NCI-H2196 (cell line): ENCODE measurements around the gene ZDHHC12.

ENCODE experiments used
- DNase-seq: peaks from one replicate; lab custom pipeline; 2025; ENCODE audit not compliant: unreplicated experiment; lab: John Stamatoyannopoulos, UW

Gene ZDHHC12

DNA sequence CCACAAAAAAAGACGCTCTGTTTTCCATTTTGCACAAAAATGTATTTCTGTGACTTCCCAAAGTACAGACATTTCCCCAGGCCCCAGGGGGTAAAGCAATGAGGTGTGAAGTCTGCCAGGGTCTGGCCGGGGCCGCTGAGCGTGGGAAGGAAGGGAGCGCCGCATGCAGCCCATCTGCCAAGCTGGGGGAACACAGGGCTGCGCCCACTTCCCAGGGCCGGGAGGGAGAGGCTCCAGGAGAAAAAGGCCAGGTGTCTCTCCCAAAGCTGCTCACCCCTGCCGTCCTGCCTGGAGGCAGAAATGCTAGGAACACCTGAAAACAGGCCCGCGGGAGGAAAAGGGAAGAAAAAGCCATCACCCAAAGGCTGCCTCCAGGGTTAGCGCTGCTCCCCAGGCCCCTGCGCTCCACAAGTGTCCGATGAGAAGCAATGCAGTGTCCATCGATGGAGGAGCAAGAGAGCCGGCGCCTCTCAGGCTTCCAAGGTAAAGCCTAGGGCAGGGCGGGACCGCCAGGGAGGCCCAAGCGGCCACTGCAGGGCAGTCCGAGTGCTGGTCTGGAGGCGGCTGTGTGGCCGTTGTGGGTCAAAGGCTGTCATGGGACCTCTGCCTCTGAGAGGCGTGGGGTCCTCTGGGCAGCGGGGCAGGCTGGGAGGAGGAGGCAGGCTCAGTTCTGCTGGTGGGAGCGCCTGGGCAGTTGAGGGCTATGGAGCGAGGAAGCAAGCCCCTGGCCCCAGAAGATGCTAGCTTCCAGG lies 6.0 kb upstream of the ZDHHC12 start:
- DNase-seq: no peak

DNA sequence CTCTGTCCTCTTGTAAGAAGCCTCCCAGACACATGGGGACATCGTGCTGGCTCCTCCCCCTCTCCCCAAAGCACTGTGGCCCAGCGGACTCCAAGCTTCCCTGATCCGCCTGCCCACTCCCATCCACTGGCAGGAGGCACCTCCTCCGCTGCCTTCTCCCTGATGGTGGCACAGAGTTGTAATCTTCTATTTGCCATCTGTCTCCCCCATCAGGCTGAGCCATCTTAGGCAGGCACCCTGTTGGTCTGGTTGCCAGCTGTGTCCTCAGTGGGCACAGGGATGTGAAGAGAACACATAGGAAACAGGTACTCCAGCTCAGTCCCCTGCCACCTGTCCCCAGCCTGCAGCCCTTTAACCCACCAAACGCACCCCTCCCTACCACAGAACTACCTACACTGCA lies 5.4 kb upstream of the ZDHHC12 start:
- no peak for DNase-seq

- DNase-seq: no peak
These were observed 4.4 kb upstream of the ZDHHC12 start for GRCh38 chr9:128728298-128728697.

GRCh38 chr9:128727640-128728248 lies 3.8 kb upstream of the ZDHHC12 start:
- DNase-seq: no peak

GRCh38 chr9:128724744-128725211 lies 851 bp upstream of the ZDHHC12 start:
- peak; percentile 87 for DNase-seq

- DNase-seq: no peak
These were observed 518 bp downstream of the ZDHHC12 start for GRCh38 chr9:128723352-128723865.

GRCh38 chr9:128722380-128723351 lies 1.3 kb downstream of the ZDHHC12 start:
- no peak for DNase-seq

DNA sequence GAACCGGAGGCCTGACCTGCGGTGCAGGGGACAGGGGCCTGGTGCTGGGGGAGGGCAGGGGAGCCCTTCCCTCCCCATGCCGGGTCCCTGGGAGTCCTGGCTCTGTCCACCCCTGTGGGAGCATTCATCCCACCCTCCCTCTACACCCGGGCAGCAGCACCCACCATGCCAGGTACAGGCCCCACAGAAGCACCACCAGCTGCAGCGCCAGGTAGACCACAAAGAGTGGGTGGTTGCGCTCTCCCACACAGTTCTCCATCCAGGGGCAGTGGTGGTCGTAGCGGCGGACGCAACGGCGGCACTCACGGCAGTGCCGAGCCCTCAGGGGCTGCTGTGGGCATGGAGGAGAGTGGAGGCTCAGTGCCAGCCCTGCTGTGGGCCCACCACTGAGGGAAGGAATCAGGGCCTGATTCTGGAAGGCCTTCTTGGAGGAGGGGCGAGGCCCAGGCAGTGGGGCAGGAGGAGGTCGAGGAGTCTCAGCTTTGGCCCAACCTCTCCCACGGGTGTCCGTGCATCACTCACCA lies 2.4 kb downstream of the ZDHHC12 start:
- no peak for DNase-seq

GRCh38 chr9:128720841-128721486 lies 3.0 kb downstream of the ZDHHC12 start:
- no peak for DNase-seq

- no peak for DNase-seq
These were observed 3.9 kb downstream of the ZDHHC12 start for GRCh38 chr9:128719919-128720605.

GRCh38 chr9:128718475-128718874 lies 5.5 kb downstream of the ZDHHC12 start:
- DNase-seq: no peak

DNA sequence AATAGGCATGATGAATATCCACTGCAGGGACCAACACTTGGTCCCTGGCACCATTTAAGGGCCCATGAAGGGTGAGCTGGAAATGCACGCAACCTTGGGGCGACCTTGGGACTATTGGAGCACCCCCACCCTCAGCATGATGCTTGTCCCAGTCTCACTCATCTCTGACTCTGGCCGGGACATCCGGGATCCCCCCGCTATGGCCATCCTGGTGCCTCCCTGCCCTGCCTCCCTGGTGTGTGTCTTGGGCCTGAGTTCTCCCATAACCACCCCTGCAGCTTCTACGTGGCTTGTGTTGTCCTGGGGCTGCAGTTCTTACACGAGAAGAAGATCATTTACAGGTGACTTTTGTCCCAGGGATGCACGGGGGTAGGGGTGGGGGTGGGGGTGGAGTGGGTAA lies 5.9 kb downstream of the ZDHHC12 start:
- DNase-seq: no peak

DNA sequence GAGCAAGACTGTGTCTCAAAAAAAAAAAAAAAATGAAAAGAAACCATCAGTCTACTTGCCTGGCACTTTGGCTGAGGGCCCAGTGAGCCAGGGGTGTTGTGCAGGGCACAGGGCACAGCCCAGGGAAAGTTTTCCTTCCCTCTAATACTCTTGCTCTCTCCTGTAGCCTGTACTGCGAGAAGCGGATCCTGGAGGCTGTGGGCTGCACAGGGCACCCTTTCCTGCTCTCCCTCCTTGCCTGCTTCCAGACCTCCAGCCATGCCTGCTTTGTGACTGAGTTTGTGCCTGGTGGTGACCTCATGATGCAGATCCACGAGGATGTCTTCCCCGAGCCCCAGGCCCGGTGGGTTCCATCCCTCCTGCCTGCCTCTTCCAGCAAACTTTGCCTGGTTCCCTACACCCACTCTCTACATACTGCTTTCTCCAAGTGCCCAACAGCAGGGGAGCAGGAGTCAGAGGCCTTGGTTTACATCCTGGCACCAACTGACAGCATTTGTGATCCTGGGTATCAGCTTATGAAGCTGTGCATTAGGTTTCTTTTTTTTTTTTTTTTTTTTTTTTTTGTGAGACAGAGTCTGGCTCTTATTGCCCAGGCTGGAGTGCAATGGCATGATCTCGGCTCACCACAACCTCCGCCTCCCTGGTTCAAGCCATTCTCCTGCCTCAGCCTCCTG lies 7.2 kb downstream of the ZDHHC12 start:
- DNase-seq: no peak

DNA sequence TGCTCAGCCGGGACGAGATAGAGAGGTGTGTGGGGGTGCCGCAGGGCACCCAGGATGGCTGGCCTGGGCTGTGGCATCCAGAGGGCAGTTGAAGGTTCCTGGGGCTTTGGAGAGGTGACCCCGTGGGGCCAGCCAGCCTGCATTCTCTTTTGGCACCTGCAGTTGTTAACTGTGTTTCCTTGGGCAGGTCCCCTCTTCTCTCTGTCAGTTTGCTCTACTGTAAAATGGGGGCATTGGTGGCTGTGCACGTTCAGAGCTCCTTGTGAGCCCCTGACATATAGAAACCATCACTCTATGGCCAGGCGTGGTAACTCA lies 8.5 kb downstream of the ZDHHC12 start:
- DNase-seq: no peak

GRCh38 chr9:128714586-128715435 lies 9.1 kb downstream of the ZDHHC12 start:
- no peak for DNase-seq

DNA sequence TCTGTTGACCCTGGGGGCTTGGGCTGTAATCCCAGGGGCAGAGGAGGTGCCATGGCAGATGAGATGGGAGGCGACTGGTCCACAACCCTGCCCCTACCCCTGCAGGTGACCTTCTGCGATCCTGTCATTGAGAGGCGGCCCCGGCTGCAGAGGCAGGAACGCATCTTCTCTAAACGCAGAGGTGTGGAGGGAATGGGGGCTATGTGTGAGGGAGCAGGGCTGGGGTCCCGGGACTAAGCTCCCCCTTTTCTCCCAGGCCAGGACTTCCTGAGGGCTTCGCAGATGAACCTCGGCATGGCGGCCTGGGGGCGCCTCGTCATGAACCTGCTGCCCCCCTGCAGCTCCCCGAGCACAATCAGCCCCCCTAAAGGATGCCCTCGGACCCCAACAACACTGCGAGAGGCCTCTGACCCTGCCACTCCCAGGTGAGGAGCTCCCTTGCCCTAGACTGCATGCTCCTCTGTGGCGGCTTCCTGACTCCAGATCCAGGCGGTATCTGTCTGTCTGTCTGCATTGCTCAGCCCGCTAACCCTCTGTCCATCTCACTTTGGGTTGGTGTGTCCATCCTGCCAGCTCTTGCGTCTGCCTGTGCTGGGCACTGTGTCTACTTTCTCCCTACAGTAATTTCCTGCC lies 9.9 kb downstream of the ZDHHC12 start:
- no peak for DNase-seq

DNA sequence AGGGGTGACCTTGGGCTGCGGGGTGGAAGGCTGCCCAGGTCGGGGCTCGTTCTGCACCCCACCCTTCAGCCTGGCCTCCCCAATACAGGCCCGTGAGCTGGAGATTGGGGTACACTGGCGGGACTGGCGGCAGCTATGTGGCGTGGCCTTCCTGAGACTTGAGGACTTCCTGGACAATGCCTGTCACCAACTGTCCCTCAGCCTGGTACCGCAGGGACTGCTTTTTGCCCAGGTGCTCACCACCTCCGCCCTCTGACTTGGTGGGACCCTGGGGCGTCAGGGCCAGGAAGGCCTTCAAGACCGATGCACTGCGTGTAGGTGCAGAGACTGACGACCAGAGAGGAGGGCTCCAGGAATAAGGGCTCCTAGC lies 10.5 kb downstream of the ZDHHC12 start:
- no peak for DNase-seq
